MM.1S (cell line): ENCODE results near the gene ZNF138.
"Not testable (repeated sequence)": the region's sequence is repeated elsewhere in the genome, so short reads cannot be mapped to it uniquely, and the experiment has no call there.

Experiments used
- EZH2 ChIP-seq: fragments of 300-600 bp; sonication (generic); optimal IDR thresholded peaks from 2 replicates; pipeline ENCODE3; 2017; ENCODE audit warnings: low read depth, mild to moderate bottlenecking, antibody characterized with exemption, low read length, mixed read lengths
- EZH2phosphoT487 ChIP-seq: fragments of 300-600 bp; sonication (generic); IDR thresholded peaks from 2 replicates; pipeline ENCODE4 v1.6.1; 2018; ENCODE audit warnings: antibody characterized with exemption, low read length
- TF ChIP-seq, protein P1 (sequence below): fragments of 300-600 bp; sonication (generic); IDR thresholded peaks from 2 replicates; pipeline ENCODE4 v1.5.1; 2016; ENCODE audit warnings: antibody characterized with exemption, low read length, mixed read lengths

GRCh38 chr7:64835856-64836255 lies 41.6 kb downstream of the ZNF138 start:
- TF ChIP-seq EZH2, EZH2phosphoT487: not testable (repeated sequence)
- TF ChIP-seq, protein P1, sequence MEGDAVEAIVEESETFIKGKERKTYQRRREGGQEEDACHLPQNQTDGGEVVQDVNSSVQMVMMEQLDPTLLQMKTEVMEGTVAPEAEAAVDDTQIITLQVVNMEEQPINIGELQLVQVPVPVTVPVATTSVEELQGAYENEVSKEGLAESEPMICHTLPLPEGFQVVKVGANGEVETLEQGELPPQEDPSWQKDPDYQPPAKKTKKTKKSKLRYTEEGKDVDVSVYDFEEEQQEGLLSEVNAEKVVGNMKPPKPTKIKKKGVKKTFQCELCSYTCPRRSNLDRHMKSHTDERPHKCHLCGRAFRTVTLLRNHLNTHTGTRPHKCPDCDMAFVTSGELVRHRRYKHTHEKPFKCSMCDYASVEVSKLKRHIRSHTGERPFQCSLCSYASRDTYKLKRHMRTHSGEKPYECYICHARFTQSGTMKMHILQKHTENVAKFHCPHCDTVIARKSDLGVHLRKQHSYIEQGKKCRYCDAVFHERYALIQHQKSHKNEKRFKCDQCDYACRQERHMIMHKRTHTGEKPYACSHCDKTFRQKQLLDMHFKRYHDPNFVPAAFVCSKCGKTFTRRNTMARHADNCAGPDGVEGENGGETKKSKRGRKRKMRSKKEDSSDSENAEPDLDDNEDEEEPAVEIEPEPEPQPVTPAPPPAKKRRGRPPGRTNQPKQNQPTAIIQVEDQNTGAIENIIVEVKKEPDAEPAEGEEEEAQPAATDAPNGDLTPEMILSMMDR: not testable (repeated sequence)
